ENCODE results near the gene BCR.

BCR gene

DNA sequence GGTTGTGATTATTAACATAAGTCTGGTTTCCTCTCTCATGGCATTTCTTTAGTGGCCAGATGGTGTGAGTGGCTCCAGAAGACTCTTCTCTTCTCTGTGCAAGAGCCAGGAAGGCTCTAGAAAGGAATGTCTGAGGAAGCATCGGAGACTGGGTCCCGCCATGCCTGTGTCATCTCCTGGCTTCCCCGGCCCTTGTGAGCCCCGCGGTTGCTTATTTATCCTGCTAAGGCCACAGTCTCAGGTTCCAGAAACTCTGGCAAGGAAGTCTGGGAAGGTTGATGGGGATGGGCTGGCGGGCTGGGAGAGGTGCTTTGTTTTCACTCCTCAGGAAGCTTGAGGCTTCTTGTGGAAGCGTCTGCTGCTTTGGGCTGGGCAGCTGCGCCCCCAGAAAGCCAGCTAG lies 18.9 kb downstream of the BCR start:
- DNase-seq (ENCODE audit: low spot score), result no peak

DNA sequence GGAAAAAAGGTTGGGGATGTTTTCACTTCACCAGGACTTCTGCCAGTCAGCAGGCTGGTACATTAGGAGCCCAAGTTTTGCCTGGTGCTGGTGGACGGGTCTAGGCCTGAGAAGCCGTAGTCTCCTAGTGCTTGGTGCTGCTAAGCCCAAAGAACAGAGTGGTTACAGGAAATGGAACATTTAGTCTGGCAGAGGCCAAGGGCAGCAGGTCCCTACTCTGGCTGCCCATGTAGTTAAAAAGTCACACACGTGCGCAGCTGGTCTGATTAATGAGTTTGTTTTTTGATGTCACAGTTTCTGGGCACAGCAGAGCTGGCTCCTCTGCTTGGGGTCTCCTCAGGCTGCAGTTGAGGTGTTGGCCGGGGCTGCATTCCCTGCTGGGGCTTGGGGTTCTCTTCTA lies 20.6 kb downstream of the BCR start:
- no peak for DNase-seq (ENCODE audit: low spot score)

DNA sequence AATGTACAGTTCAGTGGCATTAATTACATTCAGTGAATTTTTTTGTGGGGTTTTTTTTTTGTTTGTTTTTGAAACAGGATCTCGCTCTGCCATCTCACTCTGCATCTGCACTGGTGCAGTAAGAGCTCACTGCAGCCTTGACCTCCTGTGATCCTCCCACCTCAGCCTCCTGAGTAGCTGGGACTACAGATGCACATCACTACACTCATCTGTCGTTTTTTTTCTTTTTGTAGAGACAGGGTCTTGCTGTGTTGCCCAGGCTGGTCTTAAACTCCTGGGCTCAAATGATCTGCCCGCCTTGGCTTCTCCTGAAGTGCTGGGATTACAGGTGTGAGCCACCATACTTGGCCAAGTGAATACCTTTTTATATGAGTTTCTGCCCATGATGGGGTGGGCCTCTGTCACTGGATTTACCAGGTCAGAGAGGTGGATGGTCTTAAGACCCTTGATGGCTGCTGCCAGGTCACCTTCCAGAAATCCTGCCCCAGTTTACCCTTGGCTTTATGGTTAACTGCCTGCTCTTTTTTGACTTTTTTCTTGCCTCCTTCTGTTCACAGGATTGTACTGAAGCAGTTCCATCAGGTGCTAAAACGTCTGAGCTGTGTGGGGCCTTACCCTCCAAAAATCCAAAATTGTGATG lies 22.6 kb downstream of the BCR start:
- no peak for DNase-seq (ENCODE audit: low spot score)

GRCh38 chr22:23203452-23204124 lies 23.3 kb downstream of the BCR start:
- DNase-seq (ENCODE audit: low spot score), result no peak

GRCh38 chr22:23204125-23204488 lies 23.8 kb downstream of the BCR start:
- DNase-seq (ENCODE audit: low spot score), result no peak

DNA sequence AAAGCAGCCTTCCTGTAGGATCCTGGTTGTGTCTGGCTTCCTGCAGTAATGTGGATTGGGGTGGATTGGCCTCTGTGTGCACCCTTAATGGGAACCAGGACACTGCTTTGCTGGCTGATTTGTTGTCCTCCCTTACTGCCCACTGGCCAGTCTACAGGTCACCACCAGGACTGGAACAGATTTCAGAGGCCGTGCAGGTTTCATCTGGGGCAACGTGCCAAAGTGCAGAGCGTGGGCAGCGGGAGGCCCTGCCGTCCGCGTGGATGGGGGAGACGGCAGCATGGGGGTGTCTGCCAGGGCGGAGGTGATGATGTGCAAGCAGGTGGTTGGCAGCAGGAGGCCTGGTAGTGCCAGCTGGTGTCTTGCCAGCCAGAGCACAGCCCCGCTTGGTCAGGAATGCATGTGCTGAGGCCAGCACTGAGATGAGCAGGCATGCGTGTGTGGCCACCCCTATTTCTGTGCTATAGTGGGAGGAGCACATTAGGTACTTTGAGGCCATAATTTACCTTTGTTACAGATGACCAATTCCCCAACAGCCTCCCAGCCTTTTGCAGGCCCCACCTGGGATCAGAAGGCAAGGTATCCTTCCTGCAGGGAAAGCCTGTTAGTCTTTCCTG lies 24.3 kb downstream of the BCR start:
- no peak for DNase-seq (ENCODE audit: low spot score)

DNA sequence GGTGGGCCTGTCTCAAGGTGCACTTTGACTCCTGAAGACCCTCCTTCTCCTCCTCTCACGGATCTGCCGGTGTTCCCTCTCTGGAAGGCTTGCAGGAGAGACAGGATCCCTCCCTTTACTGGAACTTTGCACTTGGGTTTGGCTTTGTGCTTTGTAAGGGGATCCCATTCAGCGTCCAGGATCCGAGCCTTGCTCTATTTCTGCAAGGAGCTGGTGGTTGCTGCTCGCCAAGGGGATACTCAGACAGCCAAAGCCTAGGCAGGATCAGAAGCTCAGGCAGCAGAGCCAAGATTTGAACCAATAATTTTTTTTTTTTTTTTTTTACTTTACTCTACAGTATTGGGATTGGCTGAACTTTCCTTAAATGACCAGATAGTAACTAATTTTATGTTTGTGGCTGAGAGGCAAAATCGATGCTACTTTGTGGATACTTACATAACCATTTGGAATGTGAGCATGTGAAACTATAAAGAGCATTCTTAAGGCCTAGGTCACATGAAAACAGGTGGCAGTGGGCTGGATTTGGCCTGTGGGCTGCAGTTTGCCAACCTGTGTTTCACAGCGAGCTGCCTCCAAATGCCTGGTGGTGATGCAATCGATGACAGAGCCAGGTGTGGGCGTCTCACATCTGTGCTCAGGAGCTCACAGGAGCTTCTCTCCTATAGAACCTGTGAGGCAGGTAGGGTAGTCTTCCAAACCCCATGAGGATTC lies 25.2 kb downstream of the BCR start:
- DNase-seq (ENCODE audit: low spot score), result no peak

- no peak for DNase-seq (ENCODE audit: low spot score)
Observed at GRCh38 chr22:23206915-23207314, 26.6 kb downstream of the BCR start.

DNA sequence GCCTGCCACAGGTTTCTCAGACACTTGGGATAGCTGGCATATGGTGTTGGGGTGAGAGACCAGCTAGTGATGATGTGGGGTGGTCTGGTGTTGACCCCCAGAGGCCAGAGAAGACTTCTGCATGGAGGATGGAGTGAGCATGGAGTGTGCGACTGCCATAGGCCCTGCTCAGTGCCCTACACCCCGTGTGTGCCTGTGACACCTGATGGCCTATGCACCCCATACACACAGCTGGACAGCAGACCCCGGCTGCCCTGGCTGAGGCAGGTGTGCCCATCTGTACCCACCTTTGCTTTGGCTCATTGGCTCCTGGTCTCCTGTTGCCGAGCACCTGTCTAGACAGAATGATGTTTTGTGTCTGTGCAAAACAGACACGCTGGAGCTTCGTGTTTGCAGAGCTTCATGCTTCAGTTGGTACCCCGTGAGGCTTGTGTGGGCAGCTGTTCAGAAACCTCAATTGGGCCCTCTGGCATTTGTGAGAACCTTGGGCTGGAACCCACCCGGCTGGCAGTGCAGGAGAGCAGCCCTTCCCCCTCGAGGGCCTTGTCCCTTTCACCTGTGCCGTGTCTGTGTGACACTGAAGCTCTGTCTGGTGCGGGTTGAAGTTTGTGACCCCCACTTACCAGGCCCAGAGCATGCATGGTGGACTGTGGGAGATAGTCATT lies 27.6 kb downstream of the BCR start:
- no peak for DNase-seq (ENCODE audit: low spot score)

GRCh38 chr22:23210428-23211170 lies 30.3 kb downstream of the BCR start:
- no peak for DNase-seq (ENCODE audit: low spot score)

- no peak for DNase-seq (ENCODE audit: low spot score)
Observed at GRCh38 chr22:23211622-23212021, 31.3 kb downstream of the BCR start.

GRCh38 chr22:23212061-23213021 lies 32.0 kb downstream of the BCR start:
- DNase-seq (ENCODE audit: low spot score), result no peak

GRCh38 chr22:23213022-23213555 lies 32.8 kb downstream of the BCR start:
- no peak for DNase-seq (ENCODE audit: low spot score)

DNA sequence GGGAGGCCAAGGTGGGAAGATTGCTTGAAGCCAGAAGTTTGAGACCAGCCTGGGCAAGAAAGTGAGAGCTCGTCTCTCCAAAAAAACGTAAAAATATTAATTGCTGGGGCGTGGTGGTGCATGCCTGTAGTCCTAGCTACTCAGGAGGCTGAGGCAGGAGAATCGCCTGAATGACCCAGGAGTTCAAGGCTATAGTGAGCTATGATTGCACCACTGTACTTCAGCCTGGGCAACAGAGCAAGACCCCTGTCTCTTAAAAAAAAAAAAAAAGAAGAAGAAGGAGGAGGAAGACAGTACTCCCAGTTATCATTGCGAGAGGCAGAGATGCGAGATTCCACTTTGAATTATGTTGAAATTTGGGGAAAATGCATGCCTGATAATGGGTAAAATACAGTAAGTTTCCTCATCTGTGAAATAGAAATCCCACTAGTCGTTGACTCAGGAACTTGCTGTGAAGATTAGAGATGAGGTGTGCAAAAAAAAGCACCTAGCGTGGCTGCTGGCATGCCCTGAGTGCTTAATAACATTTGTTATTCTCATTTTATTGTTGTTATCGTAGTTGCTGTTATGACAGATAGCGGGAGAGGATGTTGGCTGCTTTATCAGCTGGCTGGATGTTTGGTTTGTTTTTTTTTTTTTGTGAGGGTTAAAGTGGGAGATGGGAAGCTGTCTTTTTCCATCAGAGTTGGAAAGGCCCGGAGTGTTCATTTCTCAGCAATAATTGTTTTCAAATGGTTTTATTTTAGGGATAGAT lies 33.4 kb downstream of the BCR start:
- DNase-seq (ENCODE audit: low spot score), result no peak

DNA sequence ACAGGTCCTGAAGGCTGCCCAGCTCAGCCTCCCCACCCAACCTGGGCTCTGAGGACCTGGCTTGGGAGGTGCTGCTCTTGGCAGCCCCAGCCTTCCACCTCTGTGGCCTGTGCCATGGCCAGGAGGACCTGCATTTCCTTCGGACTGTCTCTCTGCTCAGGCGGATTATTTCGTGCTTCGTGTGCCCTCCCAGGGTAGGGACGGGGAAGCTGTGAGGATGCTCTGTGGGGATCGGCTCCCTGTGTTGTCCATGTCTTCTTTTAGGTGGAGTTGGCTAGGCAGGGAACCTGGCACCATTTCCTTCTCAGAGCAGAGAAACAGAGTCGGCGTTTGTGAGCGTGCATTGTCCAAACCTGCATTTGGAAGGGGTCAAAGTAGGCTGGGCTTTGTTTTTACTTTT lies 34.1 kb downstream of the BCR start:
- DNase-seq (ENCODE audit: low spot score), result no peak

GRCh38 chr22:23215294-23216241 lies 35.3 kb downstream of the BCR start:
- DNase-seq (ENCODE audit: low spot score), result no peak

DNA sequence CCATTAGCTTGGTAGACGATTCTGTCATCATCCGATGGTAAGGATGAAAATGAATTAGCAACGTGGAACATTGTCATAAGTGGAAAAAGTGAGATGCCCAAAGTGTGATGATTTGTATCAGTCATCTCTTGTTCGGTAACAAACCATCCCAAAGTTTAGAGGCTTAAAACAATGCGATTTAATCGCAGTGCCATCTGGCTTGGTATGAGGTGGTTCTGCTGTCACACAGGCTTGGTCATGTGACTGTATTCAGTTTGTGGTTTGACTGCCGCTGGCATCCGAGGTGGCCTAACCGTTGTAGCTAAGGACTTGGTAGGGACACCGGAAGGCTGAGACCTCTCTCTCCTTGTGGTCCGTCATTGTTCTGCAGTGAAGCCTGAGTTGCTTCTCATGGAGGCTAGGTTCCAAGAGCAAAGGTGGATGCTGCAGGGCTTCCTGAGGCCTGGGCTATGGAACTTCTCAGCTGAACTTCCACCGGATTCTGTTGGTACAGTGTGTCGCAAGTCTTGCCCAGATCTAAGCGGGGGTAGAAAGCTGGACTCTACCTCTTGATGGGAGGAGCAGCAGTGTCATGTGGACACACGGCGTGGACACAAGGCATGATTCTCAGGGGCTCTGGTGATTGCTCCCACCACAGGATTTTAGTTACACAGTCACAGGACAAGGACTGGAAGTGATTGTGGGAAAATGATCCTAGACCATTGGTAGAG lies 36.3 kb downstream of the BCR start:
- no peak for DNase-seq (ENCODE audit: low spot score)

Measured in SW480 (cell line).